Endodermal cell (in vitro differentiated cells): ENCODE measurements around the gene CHN2. TPM values are rescaled to one million over a fixed set of nuclear protein-coding genes. Genes with fewer than 3 reads are reported as not detected.

Source experiments
- DNase-seq: peaks from one replicate; pipeline ENCODE4 v3.0.0-alpha.2; 2017
- H3K27ac ChIP-seq: 2 replicates; pipeline ENCODE4 v1.5.1; 2013; ENCODE audit warnings: mild to moderate bottlenecking, low read depth, low read length, moderate library complexity
- H3K27me3 ChIP-seq: 2 replicates; pipeline ENCODE4 v1.6.1; 2013; ENCODE audit warnings: mild to moderate bottlenecking, low read length, moderate library complexity; ENCODE audit not compliant: insufficient read depth, control insufficient read depth, poor library complexity, severe bottlenecking
- H3K36me3 ChIP-seq: 2 replicates; pipeline ENCODE4 v1.7.0; 2013; ENCODE audit warnings: mild to moderate bottlenecking, low read length, moderate library complexity; ENCODE audit not compliant: control insufficient read depth, insufficient read depth
- H3K4me1 ChIP-seq: one replicate; pipeline ENCODE4 v1.7.0; 2013; ENCODE audit warnings: low read length; ENCODE audit not compliant: control insufficient read depth, insufficient read depth
- H3K4me3 ChIP-seq: 2 replicates; pipeline ENCODE4 v1.5.1; 2013; ENCODE audit warnings: mild to moderate bottlenecking, low read length, moderate library complexity
- H3K9ac ChIP-seq: 2 replicates; pipeline ENCODE4 v1.6.1; 2013; ENCODE audit warnings: mild to moderate bottlenecking, low read length, moderate library complexity; ENCODE audit not compliant: poor library complexity, severe bottlenecking; ENCODE audit errors: extremely low read depth
- H3K9me3 ChIP-seq: 2 replicates; pipeline ENCODE4 v1.6.1; 2013; ENCODE audit warnings: mild to moderate bottlenecking, low read length, moderate library complexity; ENCODE audit not compliant: control insufficient read depth
- H3K27ac Mint-ChIP-seq: 2 replicates; pipeline ENCODE4 v1.8.0; 2020; ENCODE audit warnings: mixed read lengths
- H3K27me3 Mint-ChIP-seq: 2 replicates; pipeline ENCODE4 v1.8.0; 2021; ENCODE audit warnings: mild to moderate bottlenecking, mixed read lengths; ENCODE audit not compliant: insufficient read depth
- H3K36me3 Mint-ChIP-seq: 2 replicates; pipeline ENCODE4 v1.8.0; 2020; ENCODE audit warnings: low read depth, mixed read lengths
- H3K4me1 Mint-ChIP-seq: 2 replicates; pipeline ENCODE4 v1.8.0; 2020; ENCODE audit warnings: mixed read lengths
- H3K4me3 Mint-ChIP-seq: 2 replicates; pipeline ENCODE4 v1.8.0; 2020; ENCODE audit warnings: mild to moderate bottlenecking, moderate library complexity, mixed read lengths
- H3K9me3 Mint-ChIP-seq: 2 replicates; pipeline ENCODE4 v1.8.0; 2020; ENCODE audit warnings: mild to moderate bottlenecking, mixed read lengths
- WGBS, 2 experiments: methylation state at CpG; one replicate each; pipeline versions ENCODE4 v1.1.5 to v1.1.7; 2013; ENCODE audit warnings: missing lambda C conversion rate in 2 of 2, mixed read lengths in 1 of 2; ENCODE audit not compliant: insufficient coverage in 1 of 2, insufficient read length in 1 of 2; 5-methylcytosine and 5-hydroxymethylcytosine counted together
- total RNA-seq, 2 donors: library from RNA; stranded (reverse); fragmentation: NEBNext Ultra II Directional in 1 of 2; extraction: Animal tissue kit (Norgen Biotek cat#: 25700) in 1 of 2; gene quantifications; 2 replicates in 1 of 2; 3 replicates in 1 of 2; pipeline ENCODE4 v1.2.1, GENCODE V29; 2021
- TF ChIP-seq, protein P1 (sequence below): fragments of 200-600 bp; sonication (generic); conservative IDR thresholded peaks from 2 replicates; pipeline ENCODE4 v1.5.0; 2021; ENCODE audit warnings: antibody characterized with exemption, mild to moderate bottlenecking

CHN2 gene
- total RNA-seq, 2 donors from 2014 or later = 14.0 to 14.1 TPM

DNA sequence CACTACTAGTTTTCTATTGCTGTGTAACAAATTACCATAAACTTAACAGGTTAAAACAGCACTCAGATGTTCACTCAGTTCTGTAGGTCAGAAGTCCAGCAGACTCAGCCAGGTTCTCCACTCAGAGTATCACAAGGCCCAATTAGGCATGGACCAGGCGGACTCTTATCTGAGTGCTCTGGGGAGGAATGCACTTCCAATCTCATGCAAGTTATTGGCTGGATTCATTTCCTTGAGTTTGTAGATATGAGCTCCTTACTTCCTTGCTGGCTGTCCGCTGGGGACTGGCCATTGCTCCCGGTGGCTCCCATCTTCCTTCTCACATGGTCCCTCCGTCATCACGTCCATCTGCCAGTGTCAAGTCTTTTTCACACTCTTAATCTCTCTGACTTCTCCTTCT, 232.0 kb downstream of the CHN2 start:
- H3K27ac ChIP-seq = no peak overlapping the region
- no peak overlapping the region for H3K4me3 Mint-ChIP-seq
- no peak overlapping the region for H3K4me3 ChIP-seq
- no peaks in the 10 kb centered on the region for H3K36me3 Mint-ChIP-seq
- H3K9me3 Mint-ChIP-seq = no peaks in the 10 kb centered on the region
- WGBS, 2 experiments = 94 to 95% methylated on average over 3 to 5 of the region's 5 CpGs
- H3K27me3 ChIP-seq = no peaks in the 10 kb centered on the region
- H3K4me1 ChIP-seq = no peaks in the 10 kb centered on the region
- H3K4me1 Mint-ChIP-seq = peaks cover 4% of the 10 kb centered on the region
- H3K9me3 ChIP-seq = no peaks in the 10 kb centered on the region
- no peak for DNase-seq
- H3K9ac ChIP-seq = no peak overlapping the region
- TF ChIP-seq, protein P1, sequence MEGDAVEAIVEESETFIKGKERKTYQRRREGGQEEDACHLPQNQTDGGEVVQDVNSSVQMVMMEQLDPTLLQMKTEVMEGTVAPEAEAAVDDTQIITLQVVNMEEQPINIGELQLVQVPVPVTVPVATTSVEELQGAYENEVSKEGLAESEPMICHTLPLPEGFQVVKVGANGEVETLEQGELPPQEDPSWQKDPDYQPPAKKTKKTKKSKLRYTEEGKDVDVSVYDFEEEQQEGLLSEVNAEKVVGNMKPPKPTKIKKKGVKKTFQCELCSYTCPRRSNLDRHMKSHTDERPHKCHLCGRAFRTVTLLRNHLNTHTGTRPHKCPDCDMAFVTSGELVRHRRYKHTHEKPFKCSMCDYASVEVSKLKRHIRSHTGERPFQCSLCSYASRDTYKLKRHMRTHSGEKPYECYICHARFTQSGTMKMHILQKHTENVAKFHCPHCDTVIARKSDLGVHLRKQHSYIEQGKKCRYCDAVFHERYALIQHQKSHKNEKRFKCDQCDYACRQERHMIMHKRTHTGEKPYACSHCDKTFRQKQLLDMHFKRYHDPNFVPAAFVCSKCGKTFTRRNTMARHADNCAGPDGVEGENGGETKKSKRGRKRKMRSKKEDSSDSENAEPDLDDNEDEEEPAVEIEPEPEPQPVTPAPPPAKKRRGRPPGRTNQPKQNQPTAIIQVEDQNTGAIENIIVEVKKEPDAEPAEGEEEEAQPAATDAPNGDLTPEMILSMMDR = no peak
- no peaks in the 10 kb centered on the region for H3K36me3 ChIP-seq
- no peak overlapping the region for H3K27ac Mint-ChIP-seq
- no peaks in the 10 kb centered on the region for H3K27me3 Mint-ChIP-seq

DNA sequence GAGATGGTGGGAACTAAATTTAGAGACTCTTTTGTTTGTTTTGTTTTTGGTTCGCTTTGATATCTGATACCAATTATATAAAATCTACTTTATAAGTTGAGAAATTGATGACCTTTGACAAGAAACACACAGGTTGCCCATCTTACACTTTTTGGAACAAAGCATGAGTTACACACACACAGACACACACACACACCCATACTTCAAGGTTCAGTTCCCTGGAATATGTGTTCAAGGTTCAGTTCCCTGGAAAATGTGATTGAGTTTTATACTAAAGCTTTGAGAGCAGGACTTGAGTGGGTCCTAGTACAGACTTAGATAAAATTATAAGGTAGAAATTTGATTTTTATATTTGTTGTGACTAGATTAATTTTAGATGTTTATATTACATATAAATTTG, 234.8 kb downstream of the CHN2 start:
- Histone ChIP-seq H3K4me3 (no peak overlapping the region), H3K36me3 (no peaks in the 10 kb centered on the region), H3K4me1 (no peaks in the 10 kb centered on the region), H3K27ac (no peak overlapping the region), H3K9me3 (no peaks in the 10 kb centered on the region), H3K27me3 (no peaks in the 10 kb centered on the region), H3K9ac (no peak overlapping the region)
- 100% methylated on average over 1 of the region's 1 CpG; no CpG with 5 or more reads in 1 of the 2 experiments for WGBS, 2 experiments
- Mint-ChIP-seq H3K4me1 (peaks cover 4% of the 10 kb centered on the region), H3K27me3 (no peaks in the 10 kb centered on the region), H3K27ac (no peak overlapping the region), H3K4me3 (no peak overlapping the region), H3K36me3 (no peaks in the 10 kb centered on the region), H3K9me3 (no peaks in the 10 kb centered on the region)
- TF ChIP-seq, protein P1 = no peak
- DNase-seq = no peak

DNA sequence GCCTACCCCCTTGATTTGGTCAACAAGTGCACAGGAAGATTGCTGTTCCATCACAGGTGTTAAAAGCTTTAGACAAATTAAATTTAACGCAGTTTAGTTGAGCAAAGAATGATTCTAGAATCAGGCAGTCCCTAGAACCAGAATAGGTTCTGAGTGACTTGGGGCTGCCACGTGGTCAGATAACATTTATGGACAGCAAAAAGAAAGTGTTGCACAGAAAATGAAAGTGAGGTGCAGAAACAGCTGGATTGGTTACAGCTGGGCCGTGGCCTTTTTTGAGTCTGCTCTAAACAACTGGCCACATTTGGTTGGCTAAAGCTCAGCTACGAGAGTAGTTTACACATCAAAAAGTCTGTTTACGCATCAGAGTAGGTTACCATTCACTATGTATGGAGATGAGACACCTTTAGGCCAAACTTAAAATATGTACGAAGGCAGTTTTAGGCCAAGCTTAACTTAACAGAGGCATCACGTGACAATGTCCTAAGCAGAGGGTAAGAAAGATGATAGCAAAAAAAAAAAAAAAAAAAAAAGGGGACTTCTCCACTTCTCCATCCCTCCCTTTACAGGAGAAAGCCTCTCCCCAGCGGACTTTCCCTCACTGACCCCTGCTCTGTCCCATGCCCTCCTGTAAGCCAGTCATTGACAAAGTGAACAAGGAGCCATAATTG, 235.8 kb downstream of the CHN2 start:
- H3K9me3 Mint-ChIP-seq = no peaks in the 10 kb centered on the region
- no peaks in the 10 kb centered on the region for H3K36me3 ChIP-seq
- no peak overlapping the region for H3K9ac ChIP-seq
- H3K9me3 ChIP-seq = no peaks in the 10 kb centered on the region
- H3K4me1 ChIP-seq = no peaks in the 10 kb centered on the region
- H3K27ac Mint-ChIP-seq = no peak overlapping the region
- H3K27me3 Mint-ChIP-seq = no peaks in the 10 kb centered on the region
- TF ChIP-seq, protein P1 = no peak
- H3K4me3 ChIP-seq = no peak overlapping the region
- no peak overlapping the region for H3K27ac ChIP-seq
- 92 to 97% methylated on average over 6 to 8 of the region's 8 CpGs for WGBS, 2 experiments
- H3K4me1 Mint-ChIP-seq = no peaks in the 10 kb centered on the region
- DNase-seq = no peak
- no peaks in the 10 kb centered on the region for H3K27me3 ChIP-seq
- H3K36me3 Mint-ChIP-seq = no peaks in the 10 kb centered on the region
- no peak overlapping the region for H3K4me3 Mint-ChIP-seq
